ENCODE data around the gene ADAMTS2.

The ADAMTS2 gene

GRCh38 chr5:179140293-179140692 lies 205.0 kb downstream of the ADAMTS2 start:
- H2BK120ac ChIP-seq (ENCODE audit: low read depth, low read length): no peak overlapping the region
- no peak overlapping the region for H2BK15ac ChIP-seq (replicated peaks; ENCODE audit: low read depth)
- H3K18ac ChIP-seq (ENCODE audit: low read length): no peak overlapping the region
- H3K4me3 ChIP-seq (ENCODE audit: low read length): no peak overlapping the region
- H3K23ac ChIP-seq (ENCODE audit: low read length): no peak overlapping the region
- WGBS (ENCODE audit: extremely low coverage, insufficient coverage, low lambda C conversion rate): no CpG with 5 or more reads among the region's 3 CpGs
- H3K79me2 ChIP-seq (ENCODE audit: control insufficient read depth, insufficient read depth, low read length): no peaks in the 10 kb centered on the region
- no peaks in the 10 kb centered on the region for H3K79me1 ChIP-seq (ENCODE audit: low read length)
- H4K5ac ChIP-seq (ENCODE audit: low read length): no peak overlapping the region
- H2BK5ac ChIP-seq (ENCODE audit: low read length): no peak overlapping the region
- no peak overlapping the region for H3K56ac ChIP-seq (ENCODE audit: low read length)
- H3K27ac ChIP-seq (ENCODE audit: low read depth, low read length): no peak overlapping the region
- H3K4me2 ChIP-seq (ENCODE audit: low read length): no peak overlapping the region
- DNase-seq: no peak
- no peak overlapping the region for H3K4ac ChIP-seq (ENCODE audit: low read depth, low read length)
- no peak overlapping the region for H4K8ac ChIP-seq (ENCODE audit: low read depth, low read length)
- no peak overlapping the region for H3K9ac ChIP-seq (ENCODE audit: low read length)
- no peak overlapping the region for H2AK5ac ChIP-seq (ENCODE audit: low read length)
- H3K27me3 ChIP-seq (ENCODE audit: insufficient read depth, low read length, poor library complexity): no peaks in the 10 kb centered on the region
- no peaks in the 10 kb centered on the region for H3K36me3 ChIP-seq (ENCODE audit: control insufficient read depth, insufficient read depth, low read length)
- H3K4me1 ChIP-seq (ENCODE audit: control insufficient read depth, low read depth, low read length): no peaks in the 10 kb centered on the region

DNA sequence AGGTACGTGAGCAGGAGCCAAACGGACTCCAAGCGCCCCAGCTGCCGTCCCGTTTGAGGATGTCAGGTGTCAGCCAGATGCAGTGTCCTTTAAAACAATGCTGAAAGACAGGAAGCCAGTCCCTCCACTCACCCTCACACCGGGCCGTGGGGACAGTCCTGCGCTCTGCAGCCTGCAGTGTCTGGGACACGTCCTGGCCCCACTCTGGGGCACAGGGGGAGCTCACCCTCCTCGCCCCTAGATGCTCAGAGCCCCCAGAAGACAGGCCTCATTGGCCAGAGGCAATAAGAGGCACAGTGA lies 205.4 kb downstream of the ADAMTS2 start:
- no peak for DNase-seq
- no peak overlapping the region for H3K23ac ChIP-seq (ENCODE audit: low read length)

GRCh38 chr5:179139111-179139935 lies 205.9 kb downstream of the ADAMTS2 start:
- H2AK5ac ChIP-seq (ENCODE audit: low read length): no peak overlapping the region
- no peak overlapping the region for H2BK120ac ChIP-seq (ENCODE audit: low read depth, low read length)
- H4K8ac ChIP-seq (ENCODE audit: low read depth, low read length): no peak overlapping the region
- no peaks in the 10 kb centered on the region for H3K27me3 ChIP-seq (ENCODE audit: insufficient read depth, low read length, poor library complexity)
- no peak overlapping the region for H3K18ac ChIP-seq (ENCODE audit: low read length)
- no peak overlapping the region for H3K4me2 ChIP-seq (ENCODE audit: low read length)
- WGBS (ENCODE audit: extremely low coverage, insufficient coverage, low lambda C conversion rate): no CpG with 5 or more reads among the region's 26 CpGs
- no peak for DNase-seq
- H3K4me3 ChIP-seq (ENCODE audit: low read length): no peak overlapping the region
- H4K5ac ChIP-seq (ENCODE audit: low read length): no peak overlapping the region
- H3K79me1 ChIP-seq (ENCODE audit: low read length): no peaks in the 10 kb centered on the region
- no peak overlapping the region for H3K9ac ChIP-seq (ENCODE audit: low read length)
- H2BK5ac ChIP-seq (ENCODE audit: low read length): no peak overlapping the region
- no peak overlapping the region for H3K23ac ChIP-seq (ENCODE audit: low read length)
- no peaks in the 10 kb centered on the region for H3K4me1 ChIP-seq (ENCODE audit: control insufficient read depth, low read depth, low read length)
- H3K27ac ChIP-seq (ENCODE audit: low read depth, low read length): no peak overlapping the region
- H3K79me2 ChIP-seq (ENCODE audit: control insufficient read depth, insufficient read depth, low read length): no peaks in the 10 kb centered on the region
- no peak overlapping the region for H2BK15ac ChIP-seq (replicated peaks; ENCODE audit: low read depth)
- no peak overlapping the region for H3K56ac ChIP-seq (ENCODE audit: low read length)
- H3K4ac ChIP-seq (ENCODE audit: low read depth, low read length): no peak overlapping the region
- H3K36me3 ChIP-seq (ENCODE audit: control insufficient read depth, insufficient read depth, low read length): no peaks in the 10 kb centered on the region

More for the DNA sequence above, 205.4 kb downstream of the ADAMTS2 start:
- Histone ChIP-seq H3K27me3 (ENCODE audit: insufficient read depth, low read length, poor library complexity) (no peaks in the 10 kb centered on the region), H3K9ac (ENCODE audit: low read length) (no peak overlapping the region), H3K4me3 (ENCODE audit: low read length) (no peak overlapping the region), H3K27ac (ENCODE audit: low read depth, low read length) (no peak overlapping the region), H2AK5ac (ENCODE audit: low read length) (no peak overlapping the region), H3K4ac (ENCODE audit: low read depth, low read length) (no peak overlapping the region), H3K4me1 (ENCODE audit: control insufficient read depth, low read depth, low read length) (no peaks in the 10 kb centered on the region), H3K79me1 (ENCODE audit: low read length) (no peaks in the 10 kb centered on the region), H3K36me3 (ENCODE audit: control insufficient read depth, insufficient read depth, low read length) (no peaks in the 10 kb centered on the region), H4K5ac (ENCODE audit: low read length) (no peak overlapping the region), H3K56ac (ENCODE audit: low read length) (no peak overlapping the region), H2BK15ac (replicated peaks; ENCODE audit: low read depth) (no peak overlapping the region), H3K18ac (ENCODE audit: low read length) (no peak overlapping the region), H3K4me2 (ENCODE audit: low read length) (no peak overlapping the region), H4K8ac (ENCODE audit: low read depth, low read length) (no peak overlapping the region), H2BK120ac (ENCODE audit: low read depth, low read length) (no peak overlapping the region), H2BK5ac (ENCODE audit: low read length) (no peak overlapping the region), H3K79me2 (ENCODE audit: control insufficient read depth, insufficient read depth, low read length) (no peaks in the 10 kb centered on the region)
- no CpG with 5 or more reads among the region's 10 CpGs for WGBS (ENCODE audit: extremely low coverage, insufficient coverage, low lambda C conversion rate)

GRCh38 chr5:179138568-179138925 lies 206.7 kb downstream of the ADAMTS2 start:
- Histone ChIP-seq H3K4me2 (ENCODE audit: low read length) (no peak overlapping the region), H2BK5ac (ENCODE audit: low read length) (no peak overlapping the region)

DNA sequence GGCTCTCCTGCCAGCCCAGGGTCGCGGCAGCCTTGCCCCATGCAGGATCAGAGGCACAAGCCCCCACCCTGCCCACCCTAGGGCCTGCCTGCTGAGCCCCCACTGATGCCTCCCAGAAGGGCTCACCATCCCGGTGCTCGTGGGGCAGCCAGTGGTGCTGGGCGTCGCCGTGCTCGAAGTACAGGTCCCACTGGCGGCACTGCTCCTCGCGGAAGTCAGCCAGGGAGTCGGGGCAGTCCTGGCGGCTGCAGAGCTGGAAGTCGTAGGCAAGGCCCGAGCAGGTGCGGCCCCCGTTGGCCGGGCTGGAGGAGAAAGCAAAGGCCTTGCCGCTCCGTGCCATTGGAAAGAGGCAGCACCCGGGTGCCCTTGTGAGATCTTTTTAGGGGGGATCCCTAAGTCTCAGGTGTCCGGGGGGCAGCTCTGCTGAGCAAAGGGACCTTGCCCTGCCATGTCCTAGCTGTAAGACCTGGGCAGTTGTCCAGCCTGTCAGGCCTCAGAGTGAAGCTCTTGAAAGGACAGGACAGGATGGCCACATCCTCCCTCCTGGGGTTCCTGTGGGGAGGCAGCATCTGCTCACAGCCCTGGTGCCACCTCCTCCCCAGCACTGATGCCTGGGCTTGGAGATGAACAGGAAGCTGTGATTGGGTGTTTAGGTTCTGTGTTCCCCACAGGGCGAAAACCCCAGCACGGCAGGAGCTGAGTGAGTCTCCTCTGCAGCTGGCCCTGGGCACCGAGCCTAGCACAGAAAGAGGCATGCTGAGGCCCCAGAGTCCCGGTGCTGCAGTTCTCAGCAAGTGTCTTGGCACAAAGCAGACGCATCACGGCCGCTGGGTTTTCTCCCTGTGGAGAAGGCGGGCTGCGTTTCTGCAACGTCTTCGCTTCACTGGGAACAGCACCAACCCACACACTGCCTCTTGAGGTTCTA lies 207.4 kb downstream of the ADAMTS2 start:
- H3K79me2 ChIP-seq (ENCODE audit: control insufficient read depth, insufficient read depth, low read length): no peaks in the 10 kb centered on the region
- no CpG with 5 or more reads among the region's 33 CpGs for WGBS (ENCODE audit: extremely low coverage, insufficient coverage, low lambda C conversion rate)
- no peak for DNase-seq
- no peak overlapping the region for H3K56ac ChIP-seq (ENCODE audit: low read length)
- no peaks in the 10 kb centered on the region for H3K27me3 ChIP-seq (ENCODE audit: insufficient read depth, low read length, poor library complexity)
- no peak overlapping the region for H2AK5ac ChIP-seq (ENCODE audit: low read length)
- no peak overlapping the region for H3K23ac ChIP-seq (ENCODE audit: low read length)
- H3K4ac ChIP-seq (ENCODE audit: low read depth, low read length): no peak overlapping the region
- H3K4me2 ChIP-seq (ENCODE audit: low read length): no peak overlapping the region
- no peak overlapping the region for H3K18ac ChIP-seq (ENCODE audit: low read length)
- no peak overlapping the region for H3K4me3 ChIP-seq (ENCODE audit: low read length)
- H4K8ac ChIP-seq (ENCODE audit: low read depth, low read length): no peak overlapping the region
- no peak overlapping the region for H2BK5ac ChIP-seq (ENCODE audit: low read length)
- H2BK15ac ChIP-seq (replicated peaks; ENCODE audit: low read depth): no peak overlapping the region
- no peak overlapping the region for H2BK120ac ChIP-seq (ENCODE audit: low read depth, low read length)
- no peak overlapping the region for H3K9ac ChIP-seq (ENCODE audit: low read length)
- H4K5ac ChIP-seq (ENCODE audit: low read length): no peak overlapping the region
- H3K4me1 ChIP-seq (ENCODE audit: control insufficient read depth, low read depth, low read length): no peaks in the 10 kb centered on the region
- no peak overlapping the region for H3K27ac ChIP-seq (ENCODE audit: low read depth, low read length)
- no peaks in the 10 kb centered on the region for H3K36me3 ChIP-seq (ENCODE audit: control insufficient read depth, insufficient read depth, low read length)
- H3K79me1 ChIP-seq (ENCODE audit: low read length): no peaks in the 10 kb centered on the region

More at GRCh38 chr5:179138568-179138925, 206.7 kb downstream of the ADAMTS2 start:
- WGBS (ENCODE audit: extremely low coverage, insufficient coverage, low lambda C conversion rate): no CpG with 5 or more reads among the region's 23 CpGs
- Histone ChIP-seq H3K56ac (ENCODE audit: low read length) (no peak overlapping the region), H3K23ac (ENCODE audit: low read length) (no peak overlapping the region), H3K4ac (ENCODE audit: low read depth, low read length) (no peak overlapping the region), H4K8ac (ENCODE audit: low read depth, low read length) (no peak overlapping the region), H3K79me2 (ENCODE audit: control insufficient read depth, insufficient read depth, low read length) (no peaks in the 10 kb centered on the region), H3K9ac (ENCODE audit: low read length) (no peak overlapping the region), H3K27me3 (ENCODE audit: insufficient read depth, low read length, poor library complexity) (no peaks in the 10 kb centered on the region), H2BK15ac (replicated peaks; ENCODE audit: low read depth) (no peak overlapping the region), H2BK120ac (ENCODE audit: low read depth, low read length) (no peak overlapping the region), H4K5ac (ENCODE audit: low read length) (no peak overlapping the region), H2AK5ac (ENCODE audit: low read length) (no peak overlapping the region), H3K79me1 (ENCODE audit: low read length) (no peaks in the 10 kb centered on the region), H3K27ac (ENCODE audit: low read depth, low read length) (no peak overlapping the region), H3K4me3 (ENCODE audit: low read length) (no peak overlapping the region), H3K18ac (ENCODE audit: low read length) (no peak overlapping the region), H3K36me3 (ENCODE audit: control insufficient read depth, insufficient read depth, low read length) (no peaks in the 10 kb centered on the region), H3K4me1 (ENCODE audit: control insufficient read depth, low read depth, low read length) (no peaks in the 10 kb centered on the region)
- no peak for DNase-seq
